Astrocyte (in vitro differentiated cells and primary cell): ENCODE results near the gene MMAA. TPM values are rescaled to one million over a fixed set of nuclear protein-coding genes. Genes with fewer than 3 reads are reported as not detected.

Experiments used
- DNase-seq: peaks from one replicate; pipeline ENCODE4 v3.0.0-alpha.2; 2010; ENCODE audit warnings: low read depth
- FAIRE-seq: peaks from 2 replicates; lab custom pipeline; 2011; peaks lifted over from hg19 to GRCh38; lab: Jason Lieb, UNC
- H2AFZ ChIP-seq: 2 replicates; pipeline ENCODE4 v1.6.0; 2012; ENCODE audit warnings: low read depth, low read length, inconsistent platforms
- H3K27ac ChIP-seq: 2 replicates; pipeline ENCODE4 v1.5.1; 2011; ENCODE audit warnings: low read depth, low read length, inconsistent platforms
- H3K27me3 ChIP-seq: 2 replicates; pipeline ENCODE4 v1.6.0; 2011; ENCODE audit warnings: low read length, inconsistent platforms; ENCODE audit not compliant: insufficient read depth
- H3K36me3 ChIP-seq: 2 replicates; pipeline ENCODE4 v1.5.1; 2011; ENCODE audit warnings: low read length, inconsistent platforms; ENCODE audit not compliant: insufficient read depth
- H3K4me1 ChIP-seq: 2 replicates; pipeline ENCODE4 v1.5.1; 2011; ENCODE audit warnings: low read length, inconsistent platforms; ENCODE audit not compliant: insufficient read depth
- H3K4me2 ChIP-seq: 2 replicates; pipeline ENCODE4 v1.6.0; 2012; ENCODE audit warnings: low read length, inconsistent platforms
- H3K4me3 ChIP-seq: 2 replicates; pipeline ENCODE4 v1.5.1; 2011; ENCODE audit warnings: low read depth, mild to moderate bottlenecking, low read length, inconsistent platforms; ENCODE audit not compliant: insufficient read depth
- H3K79me2 ChIP-seq: 2 replicates; pipeline ENCODE4 v1.6.0; 2012; ENCODE audit warnings: mild to moderate bottlenecking, low read length, inconsistent platforms; ENCODE audit not compliant: insufficient read depth
- H3K9ac ChIP-seq: 2 replicates; pipeline ENCODE4 v1.6.0; 2012; ENCODE audit warnings: mild to moderate bottlenecking, low read length, inconsistent platforms
- H3K9me3 ChIP-seq: 2 replicates; pipeline ENCODE4 v1.5.1; 2012; ENCODE audit warnings: low read depth, mild to moderate bottlenecking, low read length, inconsistent platforms; ENCODE audit not compliant: insufficient read depth
- H4K20me1 ChIP-seq: 2 replicates; pipeline ENCODE4 v1.6.0; 2012; ENCODE audit warnings: low read length, inconsistent platforms; ENCODE audit not compliant: insufficient read depth
- H3K27ac Mint-ChIP-seq: one replicate; pipeline ENCODE4 v1.8.0; 2021; ENCODE audit warnings: mild to moderate bottlenecking, mixed read lengths; ENCODE audit not compliant: unreplicated experiment
- H3K27me3 Mint-ChIP-seq: one replicate; pipeline ENCODE4 v1.8.0; 2021; ENCODE audit warnings: low read depth, mixed read lengths; ENCODE audit not compliant: unreplicated experiment
- H3K36me3 Mint-ChIP-seq: one replicate; pipeline ENCODE4 v1.8.0; 2021; ENCODE audit warnings: low read depth, mixed read lengths; ENCODE audit not compliant: unreplicated experiment
- H3K4me1 Mint-ChIP-seq: one replicate; pipeline ENCODE4 v1.8.0; 2021; ENCODE audit warnings: low read depth, mixed read lengths; ENCODE audit not compliant: unreplicated experiment
- H3K4me3 Mint-ChIP-seq: one replicate; pipeline ENCODE4 v1.8.0; 2021; ENCODE audit warnings: mild to moderate bottlenecking, moderate library complexity, mixed read lengths; ENCODE audit not compliant: unreplicated experiment
- H3K9me3 Mint-ChIP-seq: one replicate; pipeline ENCODE4 v1.8.0; 2021; ENCODE audit warnings: mild to moderate bottlenecking, mixed read lengths; ENCODE audit not compliant: unreplicated experiment
- EZH2 ChIP-seq: IDR thresholded peaks from 2 replicates; pipeline ENCODE4 v1.6.1; 2012; ENCODE audit warnings: mild to moderate bottlenecking, low read length, inconsistent platforms; ENCODE audit not compliant: insufficient read depth
- total RNA-seq: library from RNA; stranded (reverse); gene quantifications from 2 replicates; pipeline ENCODE4 v1.2.1, GENCODE V29; 2021
- TF ChIP-seq, protein P1 (sequence below): IDR thresholded peaks from 2 replicates; pipeline ENCODE4 v1.5.1; 2011; ENCODE audit warnings: low read depth, mild to moderate bottlenecking, inconsistent platforms, low read length, moderate library complexity; ENCODE audit not compliant: insufficient read depth

The MMAA gene
- total RNA-seq, 1 donor from 2014 or later = 8.5 TPM

DNA sequence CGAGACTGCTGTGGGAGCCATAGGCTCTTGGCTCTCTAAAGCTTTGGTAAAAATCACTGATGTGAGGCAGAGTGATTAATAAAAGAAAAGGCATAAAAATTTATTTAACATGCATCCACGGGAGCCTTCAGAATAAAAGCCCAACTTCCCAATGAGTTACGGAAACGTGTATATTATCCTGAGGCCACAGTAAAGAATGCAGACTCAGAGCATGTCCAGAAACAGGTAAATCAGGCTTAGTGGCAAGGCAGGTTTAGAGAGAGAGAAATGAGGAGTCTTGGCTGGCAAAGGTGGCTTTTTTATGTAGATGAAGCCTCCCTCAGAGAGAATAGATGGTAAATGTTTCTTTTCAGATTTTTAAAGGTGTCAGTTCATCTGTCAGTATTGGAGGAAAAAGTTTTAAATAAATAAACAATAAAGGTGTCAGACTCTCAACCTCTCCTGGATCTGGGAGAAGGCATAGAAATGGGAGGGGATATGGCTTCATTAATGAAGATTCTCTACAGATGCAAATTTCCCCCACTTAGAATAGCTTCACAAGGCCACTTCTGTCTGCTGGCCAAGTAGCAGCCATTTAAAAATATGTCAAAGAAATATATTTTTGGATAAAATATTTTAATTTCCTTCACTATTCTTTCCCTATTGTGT is 84.8 kb downstream of the MMAA start:
- H3K27me3 ChIP-seq = no peaks in the 10 kb centered on the region
- Mint-ChIP-seq H3K4me1 (no peaks in the 10 kb centered on the region), H3K27ac (no peak overlapping the region), H3K4me3 (no peak overlapping the region), H3K36me3 (no peaks in the 10 kb centered on the region), H3K27me3 (peaks cover 7% of the 10 kb centered on the region), H3K9me3 (no peaks in the 10 kb centered on the region)
- FAIRE-seq (no peak), DNase-seq (no peak)
- H3K9me3 ChIP-seq = no peaks in the 10 kb centered on the region
- H2AFZ ChIP-seq = no peak overlapping the region
- no peak for TF ChIP-seq EZH2
- TF ChIP-seq, protein P1, sequence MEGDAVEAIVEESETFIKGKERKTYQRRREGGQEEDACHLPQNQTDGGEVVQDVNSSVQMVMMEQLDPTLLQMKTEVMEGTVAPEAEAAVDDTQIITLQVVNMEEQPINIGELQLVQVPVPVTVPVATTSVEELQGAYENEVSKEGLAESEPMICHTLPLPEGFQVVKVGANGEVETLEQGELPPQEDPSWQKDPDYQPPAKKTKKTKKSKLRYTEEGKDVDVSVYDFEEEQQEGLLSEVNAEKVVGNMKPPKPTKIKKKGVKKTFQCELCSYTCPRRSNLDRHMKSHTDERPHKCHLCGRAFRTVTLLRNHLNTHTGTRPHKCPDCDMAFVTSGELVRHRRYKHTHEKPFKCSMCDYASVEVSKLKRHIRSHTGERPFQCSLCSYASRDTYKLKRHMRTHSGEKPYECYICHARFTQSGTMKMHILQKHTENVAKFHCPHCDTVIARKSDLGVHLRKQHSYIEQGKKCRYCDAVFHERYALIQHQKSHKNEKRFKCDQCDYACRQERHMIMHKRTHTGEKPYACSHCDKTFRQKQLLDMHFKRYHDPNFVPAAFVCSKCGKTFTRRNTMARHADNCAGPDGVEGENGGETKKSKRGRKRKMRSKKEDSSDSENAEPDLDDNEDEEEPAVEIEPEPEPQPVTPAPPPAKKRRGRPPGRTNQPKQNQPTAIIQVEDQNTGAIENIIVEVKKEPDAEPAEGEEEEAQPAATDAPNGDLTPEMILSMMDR = no peak
- no peaks in the 10 kb centered on the region for H3K79me2 ChIP-seq
- no peaks in the 10 kb centered on the region for H4K20me1 ChIP-seq
- H3K4me1 ChIP-seq = no peaks in the 10 kb centered on the region
- H3K9ac ChIP-seq = no peak overlapping the region
- no peak overlapping the region for H3K4me2 ChIP-seq
- no peaks in the 10 kb centered on the region for H3K36me3 ChIP-seq
- no peak overlapping the region for H3K27ac ChIP-seq
- H3K4me3 ChIP-seq = no peak overlapping the region

DNA sequence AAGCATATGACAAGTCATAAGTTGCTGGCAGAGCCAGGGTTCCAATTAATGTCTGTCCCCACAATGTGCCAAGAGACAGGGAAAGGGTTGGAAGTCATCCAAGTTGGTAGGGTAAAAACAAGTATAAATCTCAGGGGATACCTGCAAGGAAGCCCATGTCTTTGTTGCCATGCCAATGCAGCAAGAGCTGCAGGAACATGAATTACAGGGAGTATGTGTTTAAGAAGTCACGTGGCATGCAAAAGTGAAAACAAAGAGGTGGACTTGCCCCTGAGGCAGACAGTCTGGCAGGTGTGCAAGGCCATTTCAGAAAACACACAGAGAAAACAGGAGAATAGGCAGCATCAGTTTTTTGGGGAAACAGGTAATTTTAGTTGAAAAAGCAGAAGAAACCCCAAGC is 90.2 kb downstream of the MMAA start:
- Histone ChIP-seq H3K4me1 (peaks cover 14% of the 10 kb centered on the region), H3K79me2 (no peaks in the 10 kb centered on the region), H3K36me3 (no peaks in the 10 kb centered on the region), H3K4me3 (no peak overlapping the region), H2AFZ (no peak overlapping the region), H3K27me3 (no peaks in the 10 kb centered on the region), H4K20me1 (no peaks in the 10 kb centered on the region), H3K27ac (peak overlapping the region; percentile 24), H3K4me2 (peak overlapping the region; percentile 59), H3K9me3 (no peaks in the 10 kb centered on the region), H3K9ac (no peak overlapping the region)
- TF ChIP-seq, protein P1 = no peak
- no peak for TF ChIP-seq EZH2
- no peak for FAIRE-seq
- Mint-ChIP-seq H3K27ac (no peak overlapping the region), H3K36me3 (peaks cover 3% of the 10 kb centered on the region), H3K27me3 (no peaks in the 10 kb centered on the region), H3K4me1 (peaks cover 9% of the 10 kb centered on the region), H3K4me3 (no peak overlapping the region), H3K9me3 (no peaks in the 10 kb centered on the region)
- DNase-seq = no peak

Other genes starting within 250 kb of the MMAA start
- 29.6 and 33.8 TPM in 2 replicates for gene SMAD1, start 137.5 kb upstream of the MMAA start, total RNA-seq
- not detected in 2 replicates for gene C4orf51, start 60.8 kb downstream of the MMAA start, total RNA-seq